Amygdala (tissue), 56 donors: Measurements from ENCODE around the gene SF3B1.
"Not testable (repeated sequence)": the region's sequence is repeated elsewhere in the genome, so short reads cannot be mapped to it uniquely, and the experiment has no call there.

Experiments
- DNase-seq, 56 donors: peaks; one replicate each; lab custom pipeline; 2025; lab: John Stamatoyannopoulos, UW

SF3B1 gene

DNA sequence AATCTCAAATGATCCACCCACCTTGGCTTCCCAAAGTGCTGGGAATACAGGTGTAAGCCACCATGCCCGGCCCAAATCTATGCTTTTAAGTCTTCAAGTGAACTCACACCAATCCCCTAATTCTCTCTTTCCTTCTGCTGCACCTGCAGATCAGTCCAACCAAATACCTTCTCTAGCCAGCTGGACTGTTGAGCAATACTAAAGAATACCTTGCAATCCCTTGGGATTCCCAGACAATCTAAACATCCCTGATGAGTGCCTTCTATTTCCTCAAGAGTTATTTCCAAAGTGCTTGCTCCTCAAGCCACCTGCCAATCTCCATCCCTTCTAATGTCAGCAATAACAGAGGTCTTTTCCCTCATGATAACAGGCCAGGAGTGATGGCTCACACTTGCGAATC, 48.6 kb downstream of the SF3B1 start:
- DNase-seq: no peak

DNA sequence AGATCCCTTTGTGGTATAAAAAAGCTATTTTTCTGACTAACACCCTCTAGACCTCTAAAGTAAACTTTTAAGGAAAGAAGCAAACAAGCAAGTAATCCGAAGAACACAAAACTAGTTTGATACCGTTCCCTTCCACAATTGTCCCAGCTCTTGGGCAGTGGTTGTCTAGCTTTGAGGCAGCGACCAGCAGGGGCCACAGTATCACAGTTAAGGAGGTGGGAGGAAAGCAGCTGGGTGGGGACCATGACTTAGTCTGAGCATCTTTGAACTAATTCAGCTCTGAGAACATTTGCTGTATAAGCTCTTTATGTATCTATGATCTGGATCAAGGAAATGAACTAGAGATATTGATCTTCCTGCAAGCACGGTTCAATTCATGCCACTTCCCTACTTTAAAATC, 51.0 kb downstream of the SF3B1 start:
- no peak for DNase-seq

DNA sequence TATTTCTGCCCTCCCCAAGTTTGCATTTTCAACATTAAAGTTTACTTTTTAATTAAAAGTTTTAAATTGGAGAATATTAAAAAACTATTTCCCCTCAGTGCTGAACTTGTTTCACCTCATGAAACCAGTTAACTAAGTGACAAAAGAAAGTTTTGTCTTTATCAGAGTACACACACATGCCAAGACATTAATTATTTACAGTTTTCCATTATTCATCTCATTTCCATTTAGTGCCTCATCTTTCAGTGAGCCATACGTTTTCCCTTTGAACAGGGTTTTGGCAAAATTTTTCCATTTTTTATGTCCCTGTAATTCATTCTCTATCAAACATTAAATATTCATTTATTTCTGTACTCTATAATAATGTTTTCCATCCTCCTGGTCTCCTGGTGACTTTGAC, 53.2 kb downstream of the SF3B1 start:
- DNase-seq: no peak

DNA sequence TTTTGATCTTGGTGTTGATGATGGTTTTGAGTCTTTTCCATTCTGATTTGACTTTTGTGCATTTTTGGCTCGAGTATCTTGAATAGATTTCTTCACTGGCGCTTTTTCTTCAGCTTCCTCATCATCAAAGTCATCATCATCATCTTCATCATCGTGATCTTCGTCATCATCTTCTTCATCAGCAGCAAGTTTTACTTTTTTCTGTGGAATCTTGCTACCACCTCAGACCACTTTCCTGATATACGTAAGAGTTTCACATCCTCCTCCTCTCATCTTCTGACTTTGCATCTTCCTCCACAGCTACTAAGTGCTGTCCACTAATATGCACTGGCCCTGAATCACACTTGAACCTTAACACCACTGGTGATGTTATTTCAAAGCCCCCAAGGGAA, 54.9 kb downstream of the SF3B1 start:
- DNase-seq: not testable (repeated sequence)

DNA sequence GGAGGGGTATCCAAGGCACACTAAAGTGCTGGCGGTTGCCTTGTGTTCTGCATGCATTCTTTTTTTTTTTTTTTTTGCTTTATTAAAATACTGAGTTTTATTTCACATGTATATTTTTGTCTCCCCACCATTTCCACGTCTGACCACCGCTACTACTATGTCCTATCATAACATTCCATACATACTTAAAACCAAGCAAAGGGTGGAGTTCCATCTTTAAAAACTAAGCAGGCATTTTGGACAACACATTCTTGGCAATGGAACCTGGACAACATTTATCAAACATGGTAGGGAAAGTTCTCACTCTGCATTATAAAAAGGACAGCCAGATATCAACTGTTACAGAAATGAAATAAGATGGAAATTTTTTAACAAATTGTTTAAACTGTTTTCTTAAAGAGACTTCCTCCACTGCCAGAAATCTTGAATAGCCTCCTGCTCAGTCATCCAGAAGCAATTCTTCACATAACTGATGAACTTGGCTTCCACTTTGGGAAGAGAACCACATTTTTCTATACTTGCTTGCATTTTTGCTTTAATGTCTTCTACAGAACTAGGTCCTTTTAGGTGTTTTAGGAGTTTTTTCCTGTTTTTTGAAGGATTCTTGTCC, 55.4 kb downstream of the SF3B1 start:
- DNase-seq: not testable (repeated sequence)

DNA sequence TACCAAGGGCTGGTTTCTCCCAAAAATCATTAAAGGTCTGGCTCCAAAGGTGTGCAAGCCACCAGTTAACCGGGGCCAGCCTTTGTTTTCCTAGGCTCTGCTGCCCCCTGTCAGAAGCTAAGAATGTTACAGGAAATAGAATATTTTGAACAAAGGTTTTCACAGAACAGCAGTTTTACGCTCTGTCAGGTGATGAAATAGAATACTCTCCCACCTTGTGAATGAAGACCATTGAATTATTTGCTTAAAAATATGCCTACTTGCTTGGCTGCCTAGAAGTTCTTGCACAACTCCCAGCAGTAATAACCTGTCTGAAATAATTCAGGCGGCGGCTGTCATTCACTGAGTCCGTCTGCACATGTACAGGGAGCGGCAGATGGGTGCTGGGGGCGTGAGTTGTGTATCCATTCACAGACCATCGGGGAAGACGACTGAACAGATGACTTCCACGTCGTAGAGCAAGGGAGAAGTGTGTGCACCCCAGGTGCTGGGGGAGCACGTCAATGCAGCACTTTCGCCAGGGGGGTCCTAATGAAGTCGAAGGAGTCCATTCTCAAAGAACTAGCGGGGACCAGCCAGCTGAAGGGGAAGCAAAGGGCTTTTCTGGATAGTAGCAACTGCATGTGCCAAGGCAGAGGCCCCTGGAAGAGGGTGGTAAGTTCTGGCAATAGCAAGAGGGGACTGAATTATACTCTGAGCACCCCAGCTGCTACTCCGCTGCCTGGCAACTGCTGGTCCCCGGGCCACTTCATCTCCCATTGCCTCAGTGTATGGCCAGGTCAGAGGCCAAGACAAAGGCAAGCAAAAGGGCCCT, 56.1 kb downstream of the SF3B1 start:
- peak in 36 of 56 donors; percentile 0 to 61 (median 14) for DNase-seq

DNA sequence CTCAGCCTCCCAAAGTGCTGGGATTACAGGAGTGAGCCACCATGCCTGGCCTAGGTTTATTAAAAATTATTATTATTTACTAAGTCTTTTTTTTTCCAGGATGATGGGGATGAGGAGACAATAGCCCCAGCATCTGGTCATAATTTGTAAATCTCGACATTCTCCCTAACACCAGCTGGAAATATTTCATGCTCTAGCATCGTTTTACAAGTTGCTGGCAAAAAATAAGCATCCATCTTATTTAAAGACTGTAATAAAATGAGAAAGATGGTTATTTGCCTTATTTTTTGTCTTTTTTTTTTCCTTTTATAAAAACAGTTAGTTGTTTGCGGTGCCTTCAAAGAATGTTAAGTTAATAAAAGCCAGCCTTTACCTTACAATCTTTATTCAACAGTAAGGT, 56.7 kb downstream of the SF3B1 start:
- no peak for DNase-seq

DNA sequence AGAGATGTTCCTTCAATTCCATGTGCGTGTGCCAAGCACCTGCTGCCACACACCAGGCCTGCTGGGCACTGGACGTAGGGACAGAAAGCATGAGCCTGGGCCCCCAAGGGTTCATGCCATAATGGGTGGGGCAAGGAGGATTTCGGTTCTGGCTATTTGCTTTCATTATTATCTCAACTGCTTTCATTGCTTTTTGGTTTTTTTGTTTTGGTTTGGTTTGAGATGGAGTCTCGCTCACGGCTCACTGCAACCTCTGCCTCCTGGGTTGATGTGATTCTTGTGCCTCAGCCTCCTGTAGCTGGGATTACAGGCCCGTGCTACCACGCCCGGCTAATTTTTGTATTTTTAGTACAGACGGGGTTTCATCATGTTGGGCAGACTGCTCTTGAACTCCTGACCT, 57.2 kb downstream of the SF3B1 start:
- DNase-seq: no peak

DNA sequence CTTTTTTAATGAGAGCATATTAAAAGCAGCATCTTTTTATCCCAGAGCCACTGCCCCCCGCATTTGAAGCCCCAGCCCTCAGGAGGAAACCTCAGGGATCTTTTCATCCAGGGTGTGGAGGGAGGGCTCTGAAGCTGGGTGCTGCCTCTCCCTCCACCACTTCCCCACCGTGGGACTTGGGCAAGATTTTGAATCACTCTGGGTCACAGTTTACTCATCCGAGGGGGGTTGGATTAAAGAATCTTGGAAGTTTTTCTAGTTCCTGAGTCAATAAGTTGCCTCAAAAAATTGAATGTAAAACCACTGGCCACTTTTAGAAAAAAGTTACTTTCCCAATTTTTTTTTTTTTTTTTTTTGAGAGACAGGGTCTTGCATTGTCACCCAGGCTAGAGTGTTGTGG, 62.2 kb downstream of the SF3B1 start:
- DNase-seq: no peak

DNA sequence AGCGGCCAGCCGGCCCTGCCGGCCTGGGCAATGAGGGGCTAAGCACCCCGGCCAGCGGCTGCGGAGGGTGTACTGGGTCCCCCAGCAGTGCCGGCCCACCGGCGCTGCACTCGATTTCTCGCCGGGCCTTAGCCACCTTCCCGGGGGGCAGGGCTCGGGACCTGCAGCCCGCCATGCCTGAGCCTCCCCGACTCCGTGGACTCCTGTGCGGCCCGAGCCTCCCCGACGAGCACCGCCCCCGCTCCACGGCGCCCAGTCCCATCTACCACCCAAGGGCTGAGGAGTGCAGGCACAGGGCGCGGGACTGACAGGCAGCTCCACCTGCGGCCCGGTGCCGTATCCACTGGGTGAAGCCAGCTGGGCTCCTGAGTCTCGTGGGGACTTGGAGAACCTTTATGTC, 64.2 kb downstream of the SF3B1 start:
- not testable (repeated sequence) for DNase-seq

DNA sequence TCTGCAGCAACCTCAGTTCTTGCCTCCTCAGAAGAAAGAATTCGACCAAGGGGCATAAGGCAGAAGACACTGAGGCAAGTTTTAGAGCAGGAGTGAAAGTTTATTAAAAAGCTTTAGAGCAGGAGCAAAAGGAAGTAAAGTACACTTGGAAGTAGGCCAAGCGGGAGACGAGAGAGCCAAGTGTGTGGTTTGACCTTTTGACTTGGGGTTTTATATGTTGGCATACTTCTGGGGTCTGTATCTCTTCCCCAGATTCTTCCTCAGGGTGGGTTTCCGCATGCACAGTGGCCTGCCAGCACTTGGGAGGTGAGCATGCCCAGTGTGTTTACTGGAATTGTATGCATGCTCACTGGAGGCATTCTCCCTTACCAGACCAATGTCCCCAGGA, 64.9 kb downstream of the SF3B1 start:
- no peak for DNase-seq

DNA sequence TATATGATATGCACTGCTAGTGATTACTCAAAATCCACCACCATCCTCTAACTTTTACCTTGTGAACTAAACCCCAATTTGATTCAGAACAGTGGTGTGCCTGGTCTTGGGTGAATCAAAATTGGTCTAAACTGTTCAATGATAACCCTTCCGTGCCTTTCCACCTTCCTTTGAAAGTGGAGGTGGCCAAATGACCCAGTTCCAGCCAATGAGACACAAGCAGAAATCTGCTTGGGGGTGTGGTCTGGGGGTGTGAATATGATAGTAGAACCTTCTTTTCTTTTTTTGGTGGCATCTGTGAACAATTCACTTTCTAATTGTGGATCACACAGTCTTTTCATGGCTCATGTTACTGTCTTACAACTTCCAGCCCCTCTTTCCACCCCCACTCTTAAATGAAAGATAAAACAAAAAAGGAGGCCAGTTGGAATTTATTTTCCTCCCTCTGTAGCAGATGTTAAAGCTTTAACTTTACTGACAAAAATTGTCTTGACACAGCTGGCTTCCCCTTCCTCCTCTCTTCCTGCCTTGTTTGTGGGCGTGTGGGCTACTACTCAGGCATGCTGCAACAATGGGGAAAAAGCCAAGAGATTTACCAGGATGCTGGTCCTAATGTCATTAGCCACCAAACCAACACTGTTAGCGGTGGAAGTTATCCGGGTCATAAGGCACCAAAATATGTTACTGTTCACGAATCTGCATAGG, 65.4 kb downstream of the SF3B1 start:
- no peak for DNase-seq

DNA sequence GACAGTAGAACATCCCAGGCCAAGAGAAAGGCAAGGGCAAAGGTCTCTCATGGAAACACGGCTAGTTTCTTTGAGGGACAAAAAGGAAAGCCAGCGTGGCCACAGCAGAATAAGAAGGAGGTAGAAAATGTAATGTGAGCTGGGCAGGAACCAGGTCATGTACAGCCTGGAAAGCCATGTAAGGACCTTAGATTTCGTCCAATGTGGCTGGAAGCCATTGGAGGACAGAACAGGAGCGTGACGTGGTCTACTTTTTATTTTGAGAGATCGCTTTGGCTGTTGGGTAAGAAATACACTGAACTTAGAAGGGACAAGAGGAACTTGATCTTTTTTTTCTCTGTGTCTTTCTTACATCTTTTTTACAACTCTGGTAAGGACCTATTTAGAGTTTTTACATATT, 66.4 kb downstream of the SF3B1 start:
- DNase-seq: no peak

DNA sequence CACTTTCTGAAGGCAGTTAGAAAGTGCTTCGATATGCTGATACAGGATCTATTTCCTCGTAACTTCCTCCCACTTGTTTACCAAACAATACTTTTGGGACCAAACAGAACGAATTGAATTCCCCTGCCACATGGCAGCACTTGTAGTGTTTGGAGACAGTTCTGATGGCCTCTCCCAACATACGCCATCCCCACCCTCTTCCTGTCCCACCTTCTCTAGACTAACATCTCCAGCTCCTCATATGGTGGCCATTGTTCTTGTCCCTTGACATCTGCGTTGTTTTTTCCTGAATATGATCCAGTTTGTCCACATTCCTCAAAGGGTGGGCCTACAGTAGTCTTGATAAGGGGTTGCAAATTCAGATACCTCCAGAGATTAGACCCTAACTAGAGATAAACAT, 70.8 kb downstream of the SF3B1 start:
- no peak for DNase-seq

DNA sequence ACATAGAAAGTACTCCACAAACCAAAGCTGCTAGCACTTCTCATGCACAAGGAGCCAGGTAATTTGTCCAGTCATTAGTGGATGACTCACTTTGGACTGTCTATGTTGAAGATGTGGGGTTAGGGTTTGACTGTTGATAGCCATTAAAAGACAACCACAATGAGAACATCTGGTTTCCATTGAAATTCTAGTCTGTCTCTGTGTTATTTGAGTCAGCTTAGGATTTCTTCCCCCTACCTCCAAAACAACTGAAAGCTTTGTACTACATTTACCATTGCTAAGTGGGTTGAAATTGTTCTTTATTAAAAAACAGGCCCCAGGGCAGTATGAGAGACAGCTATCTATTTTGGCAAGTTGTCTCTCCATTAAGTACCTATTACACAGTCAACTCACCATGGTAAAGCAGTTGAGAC, 74.1 kb downstream of the SF3B1 start:
- no peak for DNase-seq

DNA sequence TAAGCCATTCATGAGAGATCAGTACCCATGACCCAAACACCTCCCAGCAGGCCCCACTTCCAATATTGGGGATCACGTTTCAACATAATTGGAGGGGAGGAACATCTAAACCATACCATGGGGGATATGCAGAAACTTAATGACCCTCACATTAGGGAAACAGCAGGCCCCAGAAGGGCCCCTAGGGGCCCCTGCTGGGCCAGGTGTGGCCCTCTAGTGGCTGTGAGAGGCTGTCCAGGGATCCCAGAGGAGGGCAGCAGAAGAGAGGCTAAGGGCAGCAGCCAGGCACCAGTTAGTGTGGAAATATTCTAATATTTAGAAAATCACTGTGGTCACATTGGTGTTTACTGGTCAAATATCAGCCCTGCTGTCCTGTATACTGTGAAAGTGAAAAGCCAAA, 75.0 kb downstream of the SF3B1 start:
- no peak for DNase-seq

DNA sequence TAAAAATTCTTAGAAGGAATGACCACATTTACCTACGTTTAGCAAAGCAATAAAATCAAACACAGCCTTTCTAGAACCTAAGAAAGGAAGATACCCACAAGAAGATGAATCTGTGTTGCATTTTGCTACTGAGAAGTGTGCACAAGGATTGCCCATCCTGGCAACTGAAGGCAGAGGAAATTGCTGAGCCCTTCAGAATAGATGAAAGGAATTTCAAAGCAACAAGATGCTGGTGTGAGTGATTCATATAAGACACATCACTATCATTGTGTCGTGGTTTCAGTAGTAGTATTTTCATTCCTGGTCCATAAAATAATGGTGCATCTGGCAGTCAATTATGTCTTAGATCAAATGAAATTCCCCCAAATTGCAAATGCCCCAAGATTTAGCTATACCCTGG, 75.9 kb downstream of the SF3B1 start:
- DNase-seq: no peak

DNA sequence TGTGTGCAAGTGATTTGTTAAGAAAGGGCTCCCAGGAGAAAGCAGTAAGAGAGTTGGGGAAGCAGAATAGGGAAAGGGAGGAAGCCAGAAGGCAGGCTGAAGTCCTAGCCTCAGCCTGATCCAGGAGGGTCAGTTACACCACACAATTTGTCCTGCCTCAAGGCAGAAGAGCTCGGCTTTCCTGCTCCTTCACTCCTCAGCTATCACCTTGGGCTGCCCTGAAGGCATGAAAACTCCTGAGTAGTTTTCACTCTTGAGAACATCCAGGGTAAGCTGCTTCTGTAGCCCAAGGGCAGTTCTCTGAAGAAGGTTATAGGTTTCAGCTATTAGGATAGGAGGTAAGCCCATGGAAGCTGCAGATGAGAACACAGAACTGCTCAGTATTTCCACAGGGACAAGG, 76.8 kb downstream of the SF3B1 start:
- no peak for DNase-seq

DNA sequence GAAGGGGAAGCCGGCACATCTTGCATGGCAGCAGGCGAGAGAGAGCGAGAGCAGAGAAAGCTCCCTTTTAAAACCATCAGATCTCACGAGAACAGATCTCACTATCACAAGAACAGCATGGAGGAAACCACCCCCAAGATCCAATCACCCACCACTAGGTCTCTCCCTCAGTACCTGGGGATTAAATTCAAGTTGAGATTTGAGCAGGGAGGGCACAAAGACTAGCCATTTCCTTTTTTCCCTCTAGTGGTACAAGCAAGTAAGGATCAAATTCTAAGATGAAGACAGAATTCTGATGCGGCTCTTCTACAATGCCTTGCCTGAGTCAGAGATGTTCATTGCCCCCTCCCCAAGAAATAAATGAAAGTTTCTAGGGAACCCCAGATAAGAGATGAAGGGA, 78.7 kb downstream of the SF3B1 start:
- DNase-seq: no peak

DNA sequence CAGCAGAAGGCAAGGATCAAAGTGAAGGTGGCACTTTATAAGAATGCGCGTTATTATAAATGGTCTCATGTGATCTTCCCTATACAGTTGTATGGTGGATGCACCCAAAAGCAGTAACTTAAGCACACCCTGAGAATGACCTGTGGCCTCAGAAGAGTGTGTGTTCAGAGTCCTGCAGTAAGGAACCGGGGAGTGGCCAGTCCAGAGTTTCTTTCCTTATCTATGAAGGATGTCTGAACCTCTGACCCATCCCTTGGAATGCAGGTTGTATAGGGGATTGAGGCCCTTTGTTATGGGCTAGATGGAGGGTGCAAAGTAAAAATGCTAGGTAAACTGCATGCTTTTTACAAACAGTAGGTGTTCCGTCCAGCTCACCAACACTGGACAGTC, 80.7 kb downstream of the SF3B1 start:
- no peak for DNase-seq

DNA sequence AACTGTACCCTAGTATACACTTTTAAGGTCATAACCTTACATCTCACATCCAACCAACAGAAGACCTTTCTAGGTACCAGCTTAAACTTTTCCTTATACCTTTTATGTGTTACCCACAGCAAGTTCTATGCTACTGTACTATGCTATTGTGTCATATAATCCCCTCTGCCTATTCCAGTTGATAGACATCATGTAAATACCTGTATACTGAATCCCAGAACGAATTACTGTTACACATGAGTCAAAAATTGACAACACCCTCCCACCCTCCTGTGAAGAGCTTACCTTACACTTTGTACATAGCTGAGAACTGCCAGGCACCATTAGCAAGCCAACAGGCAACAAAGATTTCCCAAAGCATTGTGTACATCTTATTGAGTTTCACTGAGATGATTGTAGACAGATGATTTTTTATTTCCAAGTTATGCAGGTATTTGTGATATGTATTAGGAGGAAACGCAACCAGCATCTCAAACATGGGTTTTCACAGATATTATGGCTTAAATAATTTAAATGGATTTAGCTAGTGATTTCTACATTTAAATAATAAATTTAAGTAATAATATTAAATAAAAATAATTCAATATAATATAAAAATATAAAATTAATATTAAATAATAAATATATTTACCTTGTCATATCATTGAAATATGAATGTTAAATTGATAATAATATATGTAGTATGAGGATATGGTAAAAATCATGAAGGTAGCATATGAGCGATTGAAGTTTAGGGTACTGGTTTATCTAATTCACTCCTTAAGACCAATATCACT, 81.2 kb downstream of the SF3B1 start:
- no peak for DNase-seq
